GM19397 (cell line): ENCODE data around the gene ERMP1.
A peak's percentile ranks its signal among the peaks of the same experiment; 100 is the strongest.

Experiments used
- ATAC-seq: cut with Tn5 transposase; IDR thresholded peaks from one replicate; pipeline ENCODE4 v1.9.1; 2021; ENCODE audit warnings: mild to moderate bottlenecking, moderate library complexity; ENCODE audit not compliant: unreplicated experiment

Gene ERMP1

DNA sequence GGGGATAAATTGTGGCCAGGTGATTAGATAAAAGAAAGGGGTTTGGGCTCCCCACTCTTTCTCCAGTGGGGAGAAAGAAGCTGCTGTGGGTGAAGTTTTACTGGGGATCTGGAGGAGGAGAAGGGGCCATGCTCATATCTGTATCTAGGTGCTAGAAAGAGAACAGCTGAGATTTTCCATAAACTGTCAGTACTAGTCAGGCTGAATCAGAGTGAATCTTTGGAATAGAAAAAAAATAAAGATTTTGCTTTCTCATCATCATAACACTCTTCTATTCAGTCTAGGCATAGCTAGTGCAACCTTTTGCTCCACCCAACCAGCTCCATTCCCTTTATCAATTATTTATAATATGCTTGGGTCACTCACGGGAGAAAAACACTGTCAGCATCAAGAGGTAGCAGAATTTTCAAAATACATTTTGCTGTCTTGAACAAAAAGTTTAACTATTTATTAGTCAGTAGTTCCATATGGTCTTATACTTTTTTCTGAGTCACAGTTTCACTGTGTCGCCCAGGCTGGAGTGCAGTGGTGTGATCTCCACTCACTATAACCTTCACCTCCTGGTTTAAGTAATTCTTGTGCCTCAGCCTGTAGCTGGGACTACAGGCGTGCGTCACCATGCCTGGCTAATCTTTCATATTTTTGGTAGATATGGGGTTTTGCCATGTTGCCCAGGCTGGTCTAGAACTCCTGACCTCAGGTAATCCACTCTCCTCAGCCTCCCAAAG is 21.3 kb upstream of the ERMP1 start:
- no peak for ATAC-seq

DNA sequence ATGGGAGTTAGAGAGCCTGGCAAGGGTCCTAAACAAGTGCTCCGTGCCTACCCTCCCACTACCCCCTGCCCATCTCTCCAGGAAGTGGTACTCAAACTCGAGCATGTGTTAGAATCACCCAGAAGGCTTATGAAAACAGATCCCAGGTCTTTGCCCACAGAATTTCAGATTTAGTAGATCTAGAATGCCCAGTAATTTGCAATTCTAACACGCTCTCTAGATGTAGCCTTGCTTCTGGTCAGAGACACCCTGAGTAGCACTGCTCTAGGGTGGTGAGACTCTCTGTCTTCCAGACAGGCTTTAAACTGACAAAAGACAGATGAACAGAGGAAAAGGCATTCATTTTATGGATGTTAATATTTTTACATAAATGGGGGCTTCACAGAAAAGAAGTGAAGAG is 20.7 kb upstream of the ERMP1 start:
- ATAC-seq = no peak

DNA sequence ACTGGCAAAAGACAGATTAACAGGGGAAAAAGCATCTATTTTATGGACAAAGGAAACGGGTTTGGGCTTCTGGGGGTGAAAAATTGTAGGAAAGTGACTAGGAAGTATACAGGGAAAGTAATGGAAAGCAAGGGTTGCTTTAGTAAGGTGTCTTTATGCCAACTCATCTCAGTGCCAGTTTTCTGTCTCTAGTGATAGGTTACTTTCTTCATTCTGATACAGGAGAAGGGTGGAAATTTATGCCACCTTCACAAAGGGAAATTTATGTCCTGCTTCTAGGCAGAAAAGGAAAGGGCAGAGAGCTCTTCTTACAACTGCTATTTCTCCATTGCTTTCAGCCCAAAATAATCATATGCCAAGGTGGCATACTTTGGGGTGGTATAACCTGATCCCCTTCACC is 20.1 kb upstream of the ERMP1 start:
- ATAC-seq = no peak

DNA sequence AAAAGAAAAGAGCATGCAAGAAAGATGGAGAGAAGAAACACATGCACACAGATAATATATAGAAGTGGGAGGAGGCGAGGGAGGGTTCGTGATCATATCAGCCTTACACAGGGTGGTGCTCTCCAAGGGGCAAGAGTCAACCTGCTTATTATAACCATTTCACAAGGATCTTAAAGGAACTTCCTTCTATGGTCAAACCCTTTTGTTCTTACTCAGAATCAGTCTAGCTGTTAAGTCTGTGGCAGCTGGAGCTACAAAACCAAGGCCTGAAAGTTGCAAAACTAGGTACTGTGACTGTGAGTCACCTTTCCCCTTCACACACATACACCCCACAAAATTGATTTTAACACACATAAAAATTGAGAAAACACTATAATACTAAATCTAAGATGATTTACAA is 18.5 kb upstream of the ERMP1 start:
- peak; percentile 71 for ATAC-seq

DNA sequence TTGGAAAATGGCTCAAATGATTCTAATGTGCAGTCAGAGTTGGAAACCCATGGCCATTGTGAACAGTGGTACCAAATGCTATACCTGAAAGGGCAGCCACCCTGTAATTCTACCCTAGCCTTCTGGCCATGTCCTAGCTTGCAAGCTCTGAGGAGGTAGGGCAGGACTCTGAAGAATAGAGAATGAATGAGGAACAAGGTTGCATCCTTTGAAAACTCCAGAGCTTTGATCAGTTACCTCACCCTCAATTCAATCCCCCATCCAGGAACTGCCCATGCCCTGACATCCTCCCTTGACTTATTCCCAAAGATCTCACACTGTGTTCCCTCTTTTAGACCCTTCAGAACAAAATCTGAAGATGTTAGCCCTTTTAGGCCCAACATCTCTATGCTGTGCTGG is 17.8 kb upstream of the ERMP1 start:
- ATAC-seq = no peak

DNA sequence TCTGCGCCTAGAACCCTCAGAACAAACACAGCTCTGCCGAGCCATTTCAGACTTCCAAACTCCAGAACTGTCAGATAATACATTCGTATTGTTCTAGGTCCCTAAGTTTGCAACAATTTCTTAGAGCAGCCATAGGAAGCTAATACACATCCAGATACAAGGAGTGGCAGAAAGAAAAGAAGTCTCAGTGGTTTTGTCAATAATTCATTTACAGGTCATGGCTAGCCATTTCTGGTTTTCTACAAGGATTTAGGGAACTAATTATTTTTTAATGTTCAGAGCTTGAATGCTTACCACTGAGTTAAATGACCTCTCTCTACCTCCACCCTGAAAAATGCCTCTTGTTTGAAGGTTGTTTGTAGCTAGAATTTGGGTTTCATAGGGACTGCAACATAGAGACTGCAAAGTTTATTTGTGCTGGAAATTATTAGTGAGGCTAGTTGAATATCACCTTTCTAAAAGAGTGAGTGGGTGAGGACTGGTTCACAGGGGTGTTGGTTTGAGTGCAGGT is 15.5 kb upstream of the ERMP1 start:
- ATAC-seq = no peak

DNA sequence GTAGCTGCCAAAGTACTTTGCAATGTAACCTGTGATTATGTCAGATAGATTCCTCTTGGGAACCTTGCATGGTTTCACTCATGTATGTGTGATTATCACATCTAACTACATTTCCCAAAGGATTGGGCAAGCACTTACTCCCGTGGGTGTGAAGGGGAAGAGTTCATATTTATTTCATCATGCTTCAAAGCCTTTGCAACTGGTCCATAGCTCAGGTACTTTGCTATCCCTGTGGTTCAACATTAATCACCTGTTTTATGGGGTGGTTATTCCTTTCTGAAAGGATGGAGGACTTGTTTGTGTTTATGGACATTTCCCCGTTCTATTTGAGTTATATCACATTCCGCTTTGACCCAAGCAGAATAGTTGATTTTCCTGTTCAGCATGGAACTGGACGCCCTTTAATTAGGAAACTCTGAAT is 13.6 kb upstream of the ERMP1 start:
- no peak for ATAC-seq

DNA sequence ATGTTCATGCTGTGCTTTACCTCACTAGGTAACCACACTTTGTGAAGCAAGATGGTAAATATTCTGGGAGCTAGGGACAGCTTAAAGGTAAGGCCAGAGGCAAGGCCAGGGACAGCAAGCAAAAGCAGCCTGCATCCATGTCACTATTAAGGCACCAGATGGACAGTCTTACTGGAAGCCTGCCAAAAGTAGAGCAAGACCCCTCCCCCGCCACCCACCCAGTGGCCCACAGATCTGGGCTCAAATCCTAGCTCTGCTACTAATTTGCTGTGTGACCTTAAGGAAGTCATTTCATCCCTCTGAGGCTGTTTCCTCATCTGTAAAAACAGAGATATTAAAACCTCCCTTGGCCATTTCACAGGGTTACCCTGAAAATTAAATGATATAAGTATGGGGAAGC is 13.2 kb upstream of the ERMP1 start:
- no peak for ATAC-seq

DNA sequence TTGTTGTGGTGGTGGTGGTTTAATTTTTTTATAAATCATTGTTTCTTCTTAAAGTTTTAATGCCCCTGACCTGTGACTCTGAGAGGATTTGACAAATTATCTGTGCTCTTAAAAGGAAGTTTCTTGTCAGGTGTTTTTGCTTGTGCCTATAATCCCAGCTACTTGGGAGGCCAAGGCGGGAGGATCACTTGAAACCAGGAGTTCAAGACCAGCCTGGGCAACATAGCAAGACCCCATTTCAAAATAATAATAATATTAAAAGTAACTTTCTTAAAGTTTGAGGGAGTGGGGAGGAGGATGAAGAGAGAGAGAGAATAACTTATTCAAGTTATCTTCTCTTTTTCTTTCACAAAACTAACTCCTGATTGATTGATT is 12.2 kb upstream of the ERMP1 start:
- ATAC-seq = no peak

DNA sequence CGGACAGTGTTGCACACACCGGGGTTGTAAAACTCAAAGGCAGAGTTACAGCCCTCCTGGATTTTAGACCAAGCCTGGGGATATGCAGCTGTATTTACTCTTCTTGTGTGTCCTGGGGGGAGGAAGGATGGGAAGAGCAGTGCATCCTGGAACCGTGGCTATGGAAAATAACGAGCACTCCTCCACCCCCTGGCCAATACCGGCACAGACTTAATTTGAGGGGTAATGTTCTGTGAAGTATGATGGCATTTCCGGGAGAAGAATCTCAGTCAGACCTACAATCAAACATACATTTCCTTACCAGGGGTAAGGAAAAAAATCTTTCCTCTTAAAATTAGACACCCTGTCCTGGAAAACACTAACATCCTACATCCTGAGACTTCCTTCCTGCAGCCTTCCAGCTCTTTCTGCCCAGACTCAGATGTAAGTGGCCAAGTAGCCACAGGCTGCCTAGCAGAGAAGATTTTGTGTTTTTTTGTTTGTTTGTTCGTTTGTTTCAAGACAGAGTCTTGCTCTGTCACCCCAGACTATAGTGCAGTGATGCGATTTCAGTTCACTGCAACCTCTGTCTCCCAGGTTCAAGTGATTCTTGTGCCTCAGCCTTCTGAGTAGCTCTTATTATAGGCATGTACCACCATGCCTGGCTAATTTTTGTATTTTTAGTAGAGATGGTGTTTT is 11.0 kb upstream of the ERMP1 start:
- ATAC-seq = no peak

DNA sequence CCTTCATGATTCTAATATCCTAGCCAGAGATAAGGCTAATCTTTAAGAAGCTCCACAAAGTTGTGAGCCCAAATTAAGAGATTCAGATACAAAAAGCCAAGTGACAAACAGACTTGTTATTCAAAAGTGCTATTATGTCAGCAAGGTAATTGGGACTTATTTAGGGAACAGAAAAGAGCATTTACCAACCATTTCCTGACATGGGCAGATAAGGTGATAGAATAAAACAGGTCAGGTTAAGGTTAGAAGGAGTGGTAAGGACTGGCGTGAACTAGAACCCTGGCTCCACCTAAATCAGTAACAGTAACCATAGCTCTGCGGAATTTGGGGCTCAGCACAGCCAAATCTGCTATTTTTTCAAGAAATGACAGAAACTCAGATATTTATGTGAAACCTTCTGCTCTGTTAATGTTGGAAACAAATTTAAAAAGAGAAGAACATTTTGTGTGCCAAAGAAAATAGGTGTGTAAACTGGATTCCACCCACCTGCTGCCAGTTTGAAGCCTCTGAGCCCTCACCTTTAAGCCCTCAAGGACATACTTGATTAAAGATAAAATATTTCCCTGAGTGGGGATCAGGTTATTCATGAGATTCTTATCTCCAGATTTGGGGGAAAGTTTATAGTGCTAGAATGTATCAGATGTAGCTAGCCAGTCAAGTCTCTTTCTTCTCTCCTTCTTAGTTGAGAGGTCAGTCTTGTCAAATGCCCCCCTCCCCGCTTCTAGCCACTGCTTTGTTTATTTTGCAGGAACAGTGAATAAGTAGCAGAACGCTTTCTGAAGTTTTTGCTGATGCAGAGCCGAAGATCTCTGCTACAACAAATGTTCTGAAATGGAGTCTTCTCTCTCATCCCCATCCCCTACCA is 10.2 kb upstream of the ERMP1 start:
- ATAC-seq = no peak

DNA sequence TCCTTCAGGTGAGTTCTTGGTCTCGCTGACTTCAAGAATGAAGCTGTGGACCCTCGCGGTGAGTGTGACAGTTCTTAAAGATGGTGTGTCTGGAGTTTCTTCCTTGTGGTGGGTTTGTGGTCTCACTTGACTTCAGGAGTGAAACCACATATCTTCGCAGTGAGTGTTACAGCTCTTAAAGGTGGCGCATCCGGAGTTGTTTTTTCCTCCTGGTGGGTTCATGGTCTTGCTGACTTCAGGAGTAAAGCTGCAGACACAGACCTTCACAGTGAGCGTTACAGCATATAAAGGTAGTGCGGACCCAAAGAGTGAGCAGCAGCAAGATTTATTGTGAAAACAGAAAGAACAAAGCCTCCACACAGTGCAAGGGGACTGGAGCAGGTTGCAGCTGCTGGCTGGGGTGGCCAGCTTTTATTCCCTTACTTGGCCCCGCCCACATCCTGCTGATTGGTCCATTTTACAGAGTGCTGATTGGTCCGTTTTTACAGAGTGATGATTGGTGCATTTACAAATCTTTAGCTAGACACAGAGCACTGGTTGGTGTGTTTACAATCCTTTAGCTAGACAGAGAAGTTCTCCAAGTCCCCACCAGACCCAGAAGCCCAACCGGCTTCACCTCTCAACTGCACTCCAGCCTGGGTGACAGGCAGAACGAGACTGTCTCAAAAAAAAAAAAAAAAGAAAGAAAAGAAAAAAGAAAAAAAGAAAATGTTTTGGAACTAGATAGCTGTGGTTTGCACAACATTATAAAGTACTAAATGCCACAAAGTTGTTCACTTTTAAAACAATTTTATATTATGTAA is 9.1 kb upstream of the ERMP1 start:
- no peak for ATAC-seq

DNA sequence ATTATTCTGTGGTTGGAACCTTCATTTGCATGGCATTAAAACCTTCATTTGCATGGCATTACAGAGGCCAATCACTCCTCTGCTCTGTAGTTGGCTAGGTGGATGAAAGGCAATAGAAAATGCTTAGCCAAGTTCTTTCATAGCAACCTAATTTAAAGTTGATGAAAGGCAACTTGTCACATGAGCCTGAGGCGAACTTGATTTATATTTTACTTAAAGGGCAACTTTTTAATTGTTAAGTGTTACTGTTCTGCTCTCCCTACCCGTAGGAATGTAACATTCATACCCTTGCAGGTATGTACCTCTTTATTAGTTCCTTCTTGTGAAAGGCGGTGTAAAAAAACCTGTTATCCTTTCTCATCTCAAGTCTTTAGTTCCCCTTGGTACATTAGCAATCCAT is 7.9 kb upstream of the ERMP1 start:
- no peak for ATAC-seq

DNA sequence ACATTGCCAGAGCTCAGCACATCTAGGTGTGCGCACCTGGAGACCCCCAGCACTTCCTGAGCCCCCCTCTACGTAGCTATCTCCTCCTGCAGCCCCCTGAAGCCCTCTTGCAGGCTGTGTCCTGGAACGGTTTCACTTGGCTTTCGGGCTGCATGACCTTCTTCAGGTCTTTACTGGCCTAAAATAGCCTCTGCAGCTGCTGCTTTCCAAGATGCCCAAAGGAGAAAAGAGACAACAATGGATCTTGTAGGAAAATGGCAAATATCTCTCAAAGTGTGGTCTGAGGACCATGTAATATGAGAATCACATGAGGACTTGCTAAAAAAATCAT is 6.6 kb upstream of the ERMP1 start:
- ATAC-seq = no peak

DNA sequence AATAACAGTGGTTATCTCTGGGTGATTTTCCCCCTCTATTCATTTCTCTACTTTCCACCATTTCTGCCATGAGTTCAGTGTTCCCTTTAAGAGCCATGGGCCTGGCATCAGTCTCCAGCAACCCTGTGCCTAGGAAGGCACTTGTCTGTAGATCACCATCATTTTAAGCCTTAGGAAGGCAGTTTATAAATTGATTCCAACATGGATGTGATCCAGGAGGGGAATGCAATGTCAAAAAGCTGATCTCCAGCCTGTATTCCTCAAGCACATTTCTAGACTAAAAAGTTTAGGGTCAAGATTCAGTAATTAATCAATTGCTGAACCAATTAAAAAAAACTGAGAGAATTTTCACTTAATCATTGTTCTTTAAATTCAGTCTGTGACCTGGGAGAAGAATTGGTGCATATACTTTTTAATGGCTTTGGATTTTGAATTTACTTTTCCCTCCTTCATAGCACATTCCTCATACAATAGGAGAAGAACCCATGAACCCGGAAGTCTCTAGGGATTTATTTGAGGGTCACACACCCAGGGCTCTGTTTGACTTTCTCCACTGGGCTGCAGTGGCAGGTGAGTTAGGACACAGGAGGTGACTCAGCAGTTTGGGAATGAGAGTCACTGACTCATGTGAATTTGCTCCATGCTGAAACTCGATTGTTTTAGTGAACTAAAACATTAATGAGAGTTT is 6.1 kb upstream of the ERMP1 start:
- no peak for ATAC-seq

DNA sequence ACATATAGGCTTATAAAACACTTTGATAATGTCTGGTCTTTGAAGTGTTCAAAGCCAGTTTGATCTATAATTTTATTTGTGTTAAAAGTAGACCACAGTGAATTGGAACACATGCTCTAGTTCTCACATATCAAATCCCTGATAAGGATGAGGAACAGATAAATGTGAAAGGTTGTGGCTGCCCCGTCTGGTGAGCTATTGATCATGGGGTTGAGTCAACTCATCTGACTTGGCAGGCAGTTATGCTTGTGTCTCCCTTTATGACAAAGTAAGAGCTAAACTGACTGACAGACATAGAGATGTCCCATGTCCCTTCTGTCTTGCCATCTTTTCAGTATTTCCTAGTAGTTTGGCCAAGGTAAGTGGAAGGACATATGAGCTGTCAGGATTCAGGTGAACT is 2.9 kb upstream of the ERMP1 start:
- ATAC-seq = no peak

DNA sequence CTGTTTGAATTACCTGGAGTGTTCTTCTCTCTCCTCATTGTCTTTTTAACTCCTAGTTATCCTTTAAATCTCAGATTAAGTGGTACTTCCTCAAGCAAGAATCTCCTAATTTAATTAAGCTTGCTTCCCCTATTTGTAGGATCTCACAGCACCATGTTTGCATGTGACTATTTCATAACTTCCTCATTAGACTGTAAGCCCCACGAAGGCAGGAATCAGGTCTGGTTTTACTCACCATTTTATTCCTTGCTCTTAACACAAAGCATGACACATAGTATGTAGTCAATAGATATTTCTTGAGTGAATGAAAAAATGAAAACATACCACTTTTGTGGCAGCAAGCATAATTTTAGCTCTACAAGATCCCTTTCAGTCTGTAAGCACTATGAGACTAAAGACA is 1.3 kb upstream of the ERMP1 start:
- no peak for ATAC-seq

DNA sequence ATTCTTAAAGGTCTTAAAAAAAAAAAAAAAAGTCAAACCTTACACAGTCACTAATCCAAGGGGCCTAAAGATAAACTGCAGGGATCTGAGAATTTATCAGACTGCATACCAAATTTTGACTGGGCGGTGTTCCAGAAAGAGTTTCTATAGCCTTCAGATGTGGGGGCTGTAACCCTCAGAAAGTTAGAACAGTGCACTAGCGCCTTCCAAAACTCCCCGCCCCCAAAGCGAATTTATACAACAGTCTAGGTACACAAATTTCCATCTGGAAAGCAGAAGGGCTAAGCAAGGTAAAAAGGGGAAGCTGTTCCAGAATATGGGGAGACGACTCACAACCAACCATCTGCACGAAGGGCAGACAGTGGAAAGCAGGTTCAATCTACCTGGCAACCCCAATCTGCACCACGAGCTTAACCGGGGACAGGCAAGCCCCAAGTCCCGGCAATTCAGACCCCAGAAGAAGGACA is 813 bp downstream of the ERMP1 start:
- ATAC-seq = peak; percentile 1

DNA sequence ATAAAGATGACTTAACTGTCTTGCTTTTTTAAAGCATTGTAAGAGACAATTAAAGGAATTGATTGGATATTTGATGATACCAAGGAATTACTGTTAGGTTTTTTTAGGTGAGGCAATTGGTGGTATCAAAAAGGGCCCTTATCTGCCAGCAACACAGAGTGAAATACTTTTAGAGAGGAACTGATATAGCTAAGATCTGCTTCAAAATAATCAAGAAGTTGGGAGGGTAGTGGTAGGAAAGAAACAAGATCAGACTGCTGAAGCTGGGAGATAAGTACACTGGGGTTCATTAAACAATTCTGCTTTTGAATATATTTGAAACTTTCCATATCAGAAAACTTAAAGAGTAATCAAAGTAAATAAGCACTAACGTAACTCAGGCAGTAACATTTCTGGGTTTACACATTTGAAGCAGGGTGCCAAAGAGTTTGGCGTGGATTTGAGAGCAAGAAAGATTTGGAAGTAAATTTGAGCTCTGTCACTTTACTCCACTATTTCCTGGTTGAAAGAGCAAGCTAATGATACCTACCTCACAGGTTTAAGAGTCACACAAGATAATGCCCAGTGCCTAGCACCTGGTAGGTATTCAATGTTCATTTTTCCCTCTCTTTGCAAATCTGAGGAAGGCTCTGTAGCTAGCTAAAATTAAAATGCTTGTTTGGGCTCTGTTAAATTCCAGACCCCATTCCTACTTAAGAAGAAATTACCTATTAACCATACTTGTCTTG is 6.9 kb downstream of the ERMP1 start:
- no peak for ATAC-seq

DNA sequence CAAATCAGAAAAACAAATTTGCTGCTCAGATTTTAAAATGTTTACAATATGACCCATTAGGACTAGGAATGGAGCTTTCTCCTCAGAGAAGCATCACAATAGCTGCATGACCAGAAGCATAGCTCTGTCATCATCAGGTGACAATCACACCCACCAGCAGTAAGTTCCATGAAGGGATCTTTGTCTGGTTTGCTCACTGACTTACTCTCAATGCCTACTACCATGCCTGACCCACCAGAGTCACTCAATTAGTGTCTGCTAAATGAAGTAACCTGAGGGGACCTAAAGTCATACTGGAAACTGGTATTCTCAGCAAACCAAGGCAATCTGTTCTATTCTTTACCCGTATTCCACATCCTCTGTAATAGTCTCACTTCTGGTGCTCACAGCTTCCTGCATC is 7.7 kb downstream of the ERMP1 start:
- no peak for ATAC-seq
